Small intestine (tissue), 7 donors: Measurements from ENCODE around the gene PIWIL4. TPM values are rescaled to one million over a fixed set of nuclear protein-coding genes. Genes with fewer than 3 reads are reported as not detected.

ENCODE experiments used
- DNase-seq, 2 donors: peaks; one replicate each; pipeline versions ENCODE4 v3.0.0 to v3.0.0-alpha.2; 2013
- FAIRE-seq: peaks from 2 replicates; lab custom pipeline; 2012; peaks lifted over from hg19 to GRCh38; lab: Jason Lieb, UNC
- H3K27ac ChIP-seq, 3 donors: one replicate each; pipeline ENCODE4 v1.5.1; 2013; ENCODE audit warnings: low read length in 2 of 3, mild to moderate bottlenecking in 2 of 3, control low read depth in 1 of 3, inconsistent platforms in 1 of 3, low read depth in 1 of 3, moderate library complexity in 1 of 3
- H3K27me3 ChIP-seq, 3 donors: one replicate each; pipeline ENCODE4 v1.6.1; 2013; ENCODE audit warnings: low read length in 3 of 3, inconsistent platforms in 1 of 3; ENCODE audit not compliant: control insufficient read depth in 3 of 3, insufficient read depth in 3 of 3
- H3K36me3 ChIP-seq, 3 donors: one replicate each; pipeline ENCODE4 v1.6.1; 2013; ENCODE audit warnings: low read length in 3 of 3, inconsistent platforms in 1 of 3, low read depth in 1 of 3, mild to moderate bottlenecking in 1 of 3, moderate library complexity in 1 of 3; ENCODE audit not compliant: control insufficient read depth in 3 of 3, insufficient read depth in 2 of 3
- H3K4me1 ChIP-seq, 3 donors: one replicate each; pipeline ENCODE4 v1.6.1; 2013; ENCODE audit warnings: low read length in 2 of 3, inconsistent platforms in 1 of 3, low read depth in 1 of 3, mild to moderate bottlenecking in 1 of 3, moderate library complexity in 1 of 3; ENCODE audit not compliant: control insufficient read depth in 3 of 3, insufficient read depth in 2 of 3
- H3K4me3 ChIP-seq, 3 donors: one replicate each; pipeline ENCODE4 v1.5.1; 2013; ENCODE audit warnings: low read length in 3 of 3, control low read depth in 1 of 3, inconsistent platforms in 1 of 3, low read depth in 1 of 3, mild to moderate bottlenecking in 1 of 3, moderate library complexity in 1 of 3
- H3K9me3 ChIP-seq, 2 donors: one replicate each; pipeline ENCODE4 v1.6.1; 2013; ENCODE audit warnings: low read depth in 1 of 2, low read length in 1 of 2; ENCODE audit not compliant: control insufficient read depth in 2 of 2, insufficient read depth in 1 of 2
- WGBS, 3 donors: extraction: QIAGEN DNeasy Blood & Tissue Kit; methylation state at CpG; one replicate each; pipeline ENCODE4 v1.1.7; 2013; 5-methylcytosine and 5-hydroxymethylcytosine counted together
- polyA plus RNA-seq, 4 donors: library from polyadenylated mRNA; stranded (reverse) in 3 of 4; unstranded in 1 of 4; fragments of 200-250 nt in 3 of 4; fragments of 120-200 nt in 1 of 4; gene quantifications; one replicate each; pipeline versions ENCODE4 v1.2.1 to v1.2.3, GENCODE V29; 2013
- donor health status: healthy with polysubstance abuse.
- donor health status: control.
- donor health status: control.
- donor health status: Bipolar disorder and iron deficiency.
- donor health status: healthy.

PIWIL4 gene
- polyA plus RNA-seq, 4 donors: 8.0 to 23.5 (median 16.2) TPM

GRCh38 chr11:94528551-94528950 is 38.6 kb upstream of the PIWIL4 start:
- H3K4me3 ChIP-seq: no peak overlapping the region
- peaks cover 0 to 7% (median 0%) of the 10 kb centered on the region in 3 donors for H3K4me1 ChIP-seq
- peaks cover 0 to 1% (median 0%) of the 10 kb centered on the region in 3 donors for H3K27me3 ChIP-seq
- no peaks in the 10 kb centered on the region for H3K9me3 ChIP-seq
- H3K27ac ChIP-seq: no peak overlapping the region
- no peak for DNase-seq
- FAIRE-seq: no peak
- H3K36me3 ChIP-seq: no peaks in the 10 kb centered on the region

GRCh38 chr11:94532211-94532610 is 35.0 kb upstream of the PIWIL4 start:
- FAIRE-seq (no peak), DNase-seq (no peak)
- Histone ChIP-seq H3K4me1 (peaks cover under 1 to 5% (median 2%) of the 10 kb centered on the region in 3 donors), H3K9me3 (no peaks in the 10 kb centered on the region), H3K4me3 (no peak overlapping the region), H3K27me3 (no peaks in the 10 kb centered on the region), H3K36me3 (no peaks in the 10 kb centered on the region), H3K27ac (no peak overlapping the region)
- WGBS, 3 donors: 57 to 76% (median 65%) methylated on average over 3 of the region's 3 CpGs

- DNase-seq (no peak), FAIRE-seq (no peak)
- no peaks in the 10 kb centered on the region for H3K27me3 ChIP-seq
- H3K36me3 ChIP-seq: no peaks in the 10 kb centered on the region
- 96 to 100% (median 97%) methylated on average over 1 of the region's 1 CpG for WGBS, 3 donors
- no peaks in the 10 kb centered on the region for H3K9me3 ChIP-seq
- no peak overlapping the region for H3K27ac ChIP-seq
- peaks cover 4 to 7% (median 5%) of the 10 kb centered on the region in 3 donors for H3K4me1 ChIP-seq
- H3K4me3 ChIP-seq: no peak overlapping the region
Observed at GRCh38 chr11:94533206-94533605, 34.0 kb upstream of the PIWIL4 start.

- H3K4me3 ChIP-seq: no peak overlapping the region
- no peaks in the 10 kb centered on the region for H3K27me3 ChIP-seq
- FAIRE-seq (no peak), DNase-seq (no peak)
- WGBS, 3 donors: 69 to 83% (median 80%) methylated on average over 6 of the region's 6 CpGs
- H3K4me1 ChIP-seq: peaks cover 5 to 10% (median 6%) of the 10 kb centered on the region in 3 donors
- no peak overlapping the region for H3K27ac ChIP-seq
- no peaks in the 10 kb centered on the region for H3K9me3 ChIP-seq
- no peaks in the 10 kb centered on the region for H3K36me3 ChIP-seq
Observed at GRCh38 chr11:94533696-94534630, 33.2 kb upstream of the PIWIL4 start.

GRCh38 chr11:94536386-94536785 is 30.8 kb upstream of the PIWIL4 start:
- H3K27me3 ChIP-seq: no peaks in the 10 kb centered on the region
- DNase-seq (peak; percentile 72 to 97), FAIRE-seq (no peak)
- no peak overlapping the region for H3K4me3 ChIP-seq
- H3K4me1 ChIP-seq: peaks cover 6 to 24% (median 8%) of the 10 kb centered on the region in 3 donors
- peak overlapping the region in 1 of 3 donors; percentile 1 for H3K27ac ChIP-seq
- H3K9me3 ChIP-seq: no peaks in the 10 kb centered on the region
- no peaks in the 10 kb centered on the region for H3K36me3 ChIP-seq

- peak overlapping the region; percentile 1 to 71 (median 48) for H3K27ac ChIP-seq
- H3K4me1 ChIP-seq: peaks cover 6 to 27% (median 8%) of the 10 kb centered on the region in 3 donors
- FAIRE-seq (no peak), DNase-seq (peak; percentile 45 to 60)
- no peak overlapping the region for H3K4me3 ChIP-seq
- no peaks in the 10 kb centered on the region for H3K27me3 ChIP-seq
- no peaks in the 10 kb centered on the region for H3K36me3 ChIP-seq
- 15 to 39% (median 24%) methylated on average over 3 of the region's 3 CpGs for WGBS, 3 donors
- no peaks in the 10 kb centered on the region for H3K9me3 ChIP-seq
Observed at GRCh38 chr11:94537031-94537600, 30.1 kb upstream of the PIWIL4 start.

- H3K4me3 ChIP-seq: no peak overlapping the region
- H3K4me1 ChIP-seq: peaks cover 8 to 34% (median 8%) of the 10 kb centered on the region in 3 donors
- peak; percentile 78 to 85 for DNase-seq
- no peaks in the 10 kb centered on the region for H3K36me3 ChIP-seq
- no peaks in the 10 kb centered on the region for H3K27me3 ChIP-seq
- H3K27ac ChIP-seq: peak overlapping the region; percentile 57 to 81 (median 69)
- FAIRE-seq: no peak
- 7 to 54% (median 29%) methylated on average over 1 of the region's 1 CpG for WGBS, 3 donors
- no peaks in the 10 kb centered on the region for H3K9me3 ChIP-seq
Observed at GRCh38 chr11:94539420-94539819, 27.7 kb upstream of the PIWIL4 start.

GRCh38 chr11:94543695-94544645 is 23.2 kb upstream of the PIWIL4 start, which contains the start of gene FUT4:
TSS of gene FUT4 (plus strand) at chr11:94543921. CDS start at chr11:94544134, 213 bp downstream.
- Histone ChIP-seq H3K27me3 (no peaks in the 10 kb centered on the region), H3K4me3 (peak within 1 kb of the TSS; percentile 66 to 92 (median 79)), H3K36me3 (peaks cover 0 to 8% (median 0%) of the 10 kb centered on the region in 3 donors), H3K9me3 (no peaks in the 10 kb centered on the region), H3K27ac (peak within 1 kb of the TSS; percentile 92 to 98 (median 98)), H3K4me1 (peaks cover 2 to 24% (median 3%) of the 10 kb centered on the region in 3 donors)
- FAIRE-seq (no peak), DNase-seq (peak; percentile 96 to 97)
- 0 to 1% (median 0%) methylated on average over 79 to 109 of the region's 109 CpGs for WGBS, 3 donors
